GM12874 (cell line): ENCODE results near the gene ACOXL.

Source experiments
- CTCF ChIP-seq: IDR thresholded peaks from 2 replicates; pipeline ENCODE4 v1.5.1; 2011; ENCODE audit warnings: low read depth, mild to moderate bottlenecking, control low read depth, low read length, moderate library complexity; ENCODE audit not compliant: insufficient read depth

Gene ACOXL

GRCh38 chr2:110794390-110794789 lies 62.0 kb downstream of the ACOXL start:
- no peak for TF ChIP-seq CTCF

GRCh38 chr2:110794951-110795350 lies 62.6 kb downstream of the ACOXL start:
- no peak for TF ChIP-seq CTCF

- TF ChIP-seq CTCF: no peak
Measured at GRCh38 chr2:110796716-110797301, 64.4 kb downstream of the ACOXL start.

GRCh38 chr2:110799376-110799775 lies 67.0 kb downstream of the ACOXL start:
- no peak for TF ChIP-seq CTCF

- no peak for TF ChIP-seq CTCF
Measured at GRCh38 chr2:110800611-110801402, 68.4 kb downstream of the ACOXL start.

- no peak for TF ChIP-seq CTCF
Measured at GRCh38 chr2:110802208-110802932, 70.0 kb downstream of the ACOXL start.

GRCh38 chr2:110804433-110804832 lies 72.1 kb downstream of the ACOXL start:
- no peak for TF ChIP-seq CTCF
